H1 (cell line): ENCODE results near the gene ST8SIA5. TPM values are rescaled to one million over a fixed set of nuclear protein-coding genes. Genes with fewer than 3 reads are reported as not detected.

Source experiments
- CTCF ChIA-PET: fragments of 300-600 bp; sonication (Branson Sonifier 250); formaldehyde crosslinking; loops from one replicate; lab custom pipeline; 2021; ENCODE audit not compliant: partially characterized antibody; lab: Charles Lee
- POLR2A ChIA-PET: fragments of 300-600 bp; sonication (Branson Sonifier 250); formaldehyde crosslinking; loops from one replicate; lab custom pipeline; 2021; ENCODE audit warnings: inconsistent platforms; ENCODE audit not compliant: partially characterized antibody; lab: Charles Lee
- DNase-seq, 2 experiments: peaks; one replicate each; pipeline versions ENCODE4 v3.0.0 to v3.0.0-alpha.2; 2010 to 2022; ENCODE audit warnings: low spot score in 2 of 2, low read depth in 1 of 2, mixed read lengths in 1 of 2
- FAIRE-seq: peaks from 2 replicates; lab custom pipeline; 2011; peaks lifted over from hg19 to GRCh38; lab: Jason Lieb, UNC
- H2AFZ ChIP-seq: 2 replicates; pipeline ENCODE4 v1.8.1; 2012; ENCODE audit warnings: low read length, inconsistent platforms
- H2AK5ac ChIP-seq: 2 replicates; pipeline ENCODE4 v1.6.1; 2013; ENCODE audit warnings: low read depth, low read length
- H2BK120ac ChIP-seq: replicated peaks from 2 replicates; pipeline ENCODE3; 2013; ENCODE audit warnings: low read depth, low read length, inconsistent platforms
- H2BK12ac ChIP-seq: 2 replicates; pipeline ENCODE4 v1.6.1; 2013; ENCODE audit warnings: low read depth, low read length
- H2BK15ac ChIP-seq: 2 replicates; pipeline ENCODE4 v1.6.1; 2013; ENCODE audit warnings: low read length
- H2BK20ac ChIP-seq: 2 replicates; pipeline ENCODE4 v1.6.1; 2013; ENCODE audit warnings: low read length
- H2BK5ac ChIP-seq: 2 replicates; pipeline ENCODE4 v1.6.1; 2013; ENCODE audit warnings: low read depth, low read length
- H3K14ac ChIP-seq: 2 replicates; pipeline ENCODE4 v1.6.1; 2013; ENCODE audit warnings: inconsistent platforms; ENCODE audit not compliant: insufficient read length
- H3K18ac ChIP-seq: 2 replicates; pipeline ENCODE4 v1.6.1; 2013; ENCODE audit warnings: low read length; ENCODE audit errors: extremely low read depth
- H3K23ac ChIP-seq: 2 replicates; pipeline ENCODE4 v1.6.1; 2013; ENCODE audit warnings: inconsistent platforms; ENCODE audit not compliant: insufficient read length
- H3K23me2 ChIP-seq: 2 replicates; pipeline ENCODE4 v1.6.1; 2013; ENCODE audit warnings: low read depth, low read length
- H3K27ac ChIP-seq: 2 replicates; pipeline ENCODE4 v1.6.1; 2011; ENCODE audit warnings: low read depth, low read length, inconsistent platforms
- H3K27me3 ChIP-seq, 4 experiments: replicated peaks in 1 of 4; 1 replicate in 1 of 4; 2 replicates in 3 of 4; pipeline versions ENCODE4 v1.6.1 to v1.8.1; 2011 to 2013; ENCODE audit warnings: low read length in 3 of 4, mild to moderate bottlenecking in 3 of 4, inconsistent platforms in 2 of 4, mixed read lengths in 2 of 4, moderate library complexity in 1 of 4; ENCODE audit not compliant: control insufficient read depth in 3 of 4, insufficient read depth in 3 of 4; ENCODE audit errors: extremely low read depth in 1 of 4
- H3K36me3 ChIP-seq, 4 experiments: 2 replicates each; pipeline versions ENCODE4 v1.6.1 to v1.8.1; 2011 to 2013; ENCODE audit warnings: mild to moderate bottlenecking in 4 of 4, low read length in 3 of 4, moderate library complexity in 2 of 4, control low read depth in 1 of 4, inconsistent platforms in 1 of 4; ENCODE audit not compliant: insufficient read depth in 4 of 4, control insufficient read depth in 2 of 4
- H3K4ac ChIP-seq: replicated peaks from 2 replicates; pipeline ENCODE3; 2013; ENCODE audit warnings: low read length, low read depth, mixed read lengths, inconsistent platforms; ENCODE audit not compliant: insufficient read length
- H3K4me1 ChIP-seq, 4 experiments: replicated peaks in 1 of 4; 1 replicate in 1 of 4; 2 replicates in 3 of 4; pipeline versions ENCODE4 v1.6.1 to v1.8.1; 2011 to 2013; ENCODE audit warnings: low read length in 3 of 4, inconsistent platforms in 2 of 4, mixed read lengths in 1 of 4; ENCODE audit not compliant: insufficient read depth in 4 of 4, control insufficient read depth in 3 of 4
- H3K4me2 ChIP-seq, 2 experiments: 2 replicates each; pipeline versions ENCODE4 v1.6.1 to v1.8.1; 2011 to 2013; ENCODE audit warnings: low read depth in 2 of 2, low read length in 2 of 2, control low read depth in 1 of 2, inconsistent platforms in 1 of 2, mild to moderate bottlenecking in 1 of 2; ENCODE audit not compliant: insufficient read depth in 1 of 2
- H3K4me3 ChIP-seq, 4 experiments: fragments of 200-600, 300-600 bp in 1 of 4; sonication (generic), shearing (Covaris generic), sonication (Bioruptor Twin) in 1 of 4; 2 replicates each; pipeline versions ENCODE4 v1.5.1 to v1.8.1; 2011 to 2016; ENCODE audit warnings: low read length in 4 of 4, low read depth in 3 of 4, control low read depth in 2 of 4, inconsistent platforms in 2 of 4, mild to moderate bottlenecking in 2 of 4, mixed read lengths in 1 of 4, moderate library complexity in 1 of 4; ENCODE audit not compliant: insufficient read depth in 2 of 4; ENCODE audit errors: extremely low read depth in 1 of 4
- H3K56ac ChIP-seq: replicated peaks from 2 replicates; pipeline ENCODE3; 2013; ENCODE audit warnings: low read depth, mild to moderate bottlenecking, mixed read lengths, low read length, inconsistent platforms; ENCODE audit not compliant: insufficient read length
- H3K79me1 ChIP-seq: 2 replicates; pipeline ENCODE4 v1.6.1; 2013; ENCODE audit warnings: low read depth, low read length, control low read depth
- H3K79me2 ChIP-seq, 2 experiments: 2 replicates each; pipeline versions ENCODE4 v1.6.1 to v1.8.1; 2012 to 2013; ENCODE audit warnings: low read length in 2 of 2, mild to moderate bottlenecking in 2 of 2, inconsistent platforms in 1 of 2; ENCODE audit not compliant: insufficient read depth in 2 of 2, control insufficient read depth in 1 of 2
- H3K9ac ChIP-seq, 4 experiments: replicated peaks in 1 of 4; 1 replicate in 1 of 4; 2 replicates in 3 of 4; pipeline versions ENCODE4 v1.6.1 to v1.8.1; 2011 to 2013; ENCODE audit warnings: low read depth in 3 of 4, low read length in 3 of 4, control low read depth in 2 of 4, mild to moderate bottlenecking in 2 of 4, moderate library complexity in 2 of 4, inconsistent platforms in 1 of 4; ENCODE audit errors: extremely low read depth in 1 of 4
- H3K9me3 ChIP-seq, 2 experiments: 2 replicates each; pipeline versions ENCODE4 v1.6.1 to v1.8.1; 2012 to 2013; ENCODE audit warnings: mild to moderate bottlenecking in 2 of 2, moderate library complexity in 2 of 2, control low read depth in 1 of 2, inconsistent platforms in 1 of 2, low read depth in 1 of 2, low read length in 1 of 2, mixed read lengths in 1 of 2; ENCODE audit not compliant: insufficient read depth in 2 of 2
- H4K20me1 ChIP-seq, 2 experiments: replicated peaks in 1 of 2; 2 replicates each; pipeline versions ENCODE3 to v1.8.1; 2011 to 2013; ENCODE audit warnings: inconsistent platforms in 2 of 2, low read length in 2 of 2, mild to moderate bottlenecking in 1 of 2; ENCODE audit not compliant: insufficient read depth in 2 of 2, control insufficient read depth in 1 of 2
- H4K5ac ChIP-seq: 2 replicates; pipeline ENCODE4 v1.6.1; 2013; ENCODE audit warnings: low read length, low read depth, mixed read lengths, inconsistent platforms; ENCODE audit not compliant: insufficient read length
- H4K8ac ChIP-seq: 2 replicates; pipeline ENCODE4 v1.8.0; 2013; ENCODE audit warnings: mild to moderate bottlenecking, moderate library complexity, low read length, inconsistent platforms; ENCODE audit not compliant: insufficient read depth; ENCODE audit errors: extremely low read depth
- H4K91ac ChIP-seq: replicated peaks from 2 replicates; pipeline ENCODE3; 2013; ENCODE audit warnings: low read length, mixed read lengths, inconsistent platforms; ENCODE audit not compliant: insufficient read length
- CBX8 ChIP-seq: fragments of 300-800, 300-1000 bp; sonication (generic); IDR thresholded peaks from 2 replicates; pipeline ENCODE4 v1.7.1; 2016; ENCODE audit warnings: low read depth, low read length, borderline replicate concordance
- CHD1 ChIP-seq: IDR thresholded peaks from 2 replicates; pipeline ENCODE4 v1.6.1; 2012; ENCODE audit warnings: low read depth, low read length, improper control_type of control experiment
- CHD2 ChIP-seq: IDR thresholded peaks from 2 replicates; pipeline ENCODE4 v1.6.1; 2012; ENCODE audit warnings: low read length, improper control_type of control experiment
- CTBP2 ChIP-seq: IDR thresholded peaks from 2 replicates; pipeline ENCODE4 v1.7.0; 2011; ENCODE audit warnings: borderline replicate concordance, mild to moderate bottlenecking, moderate library complexity, mixed read lengths, low read length; ENCODE audit not compliant: insufficient read depth, insufficient read length
- EZH2 ChIP-seq: fragments of 200-600 bp; sonication (generic); IDR thresholded peaks from 2 replicates; pipeline ENCODE4 v1.7.1; 2012; ENCODE audit warnings: low read depth, mild to moderate bottlenecking, moderate library complexity, low read length, inconsistent platforms; ENCODE audit not compliant: severe bottlenecking
- FOSL1 ChIP-seq: IDR thresholded peaks from 2 replicates; pipeline ENCODE4 v1.6.1; 2011; ENCODE audit warnings: mild to moderate bottlenecking, low read depth, low read length, moderate library complexity; ENCODE audit not compliant: insufficient read depth
- KDM1A ChIP-seq: fragments of 200-600, 300-600 bp; sonication (generic); IDR thresholded peaks from 2 replicates; pipeline ENCODE4 v1.7.1; 2016; ENCODE audit warnings: mild to moderate bottlenecking, low read length, borderline replicate concordance
- POLR2AphosphoS5 ChIP-seq: IDR thresholded peaks from 2 replicates; pipeline ENCODE4 v1.6.1; 2011; ENCODE audit warnings: low read depth, low read length
- RNF2 ChIP-seq: fragments of 200-900, 300-1000 bp; sonication (generic); IDR thresholded peaks from 2 replicates; pipeline ENCODE4 v1.7.1; 2016; ENCODE audit warnings: borderline replicate concordance, low read depth, mild to moderate bottlenecking, antibody characterized with exemption, low read length; ENCODE audit not compliant: poor library complexity, severe bottlenecking; ENCODE audit errors: missing control alignments
- RXRA ChIP-seq: IDR thresholded peaks from 2 replicates; pipeline ENCODE4 v1.6.1; 2011; ENCODE audit warnings: low read depth, mild to moderate bottlenecking, low read length, moderate library complexity; ENCODE audit not compliant: insufficient read depth
- SP1 ChIP-seq: IDR thresholded peaks from 2 replicates; pipeline ENCODE4 v1.6.1; 2011; ENCODE audit warnings: low read depth, low read length
- TAF1 ChIP-seq: IDR thresholded peaks from 2 replicates; pipeline ENCODE4 v1.6.1; 2011; ENCODE audit warnings: mild to moderate bottlenecking, low read depth, low read length
- TAF7 ChIP-seq: optimal IDR thresholded peaks from 2 replicates; pipeline ENCODE3; 2011; ENCODE audit warnings: low read depth, mild to moderate bottlenecking, inconsistent platforms, low read length, moderate library complexity, borderline replicate concordance
- WGBS, 2 experiments: shearing (Covaris generic) in 1 of 2; methylation state at CpG; one replicate each; pipeline versions ENCODE4 v1.1.6 to v1.1.7; 2013 to 2015; ENCODE audit warnings: low lambda C conversion rate in 2 of 2, mixed read lengths in 2 of 2, inconsistent platforms in 1 of 2, low coverage in 1 of 2, missing lambda C conversion rate in 1 of 2; ENCODE audit not compliant: insufficient replicate concordance in 2 of 2, insufficient coverage in 1 of 2, insufficient read length in 1 of 2; ENCODE audit errors: extremely low coverage in 1 of 2, missing lambda C conversion rate in 1 of 2; 5-methylcytosine and 5-hydroxymethylcytosine counted together
- polyA plus RNA-seq, 7 experiments: library from polyadenylated mRNA; depleted of rRNA in 3 of 7; stranded (reverse) in 5 of 7; unstranded in 2 of 7; fragments of >200 nt in 5 of 7; fragments of 200-250 nt in 2 of 7; gene quantifications; 1 replicate in 5 of 7; 2 replicates in 1 of 7; 4 replicates in 1 of 7; pipeline versions ENCODE4 v1.2.1 to v1.2.3, GENCODE V29; 2011 to 2013; ENCODE audit warnings: missing spikeins in 2 of 7, mixed read lengths in 2 of 7
- total RNA-seq: library from RNA; stranded (reverse); fragmentation: NEBNext Ultra II Directional; extraction: Animal tissue kit (Norgen Biotek cat#: 25700); gene quantifications from 2 replicates; pipeline ENCODE4 v1.2.1, GENCODE V29; 2021
- TF ChIP-seq, protein P1 (sequence below): IDR thresholded peaks from 2 replicates; pipeline ENCODE4 v1.6.1; 2012; ENCODE audit warnings: inconsistent platforms

Gene ST8SIA5
- total and polyA plus RNA-seq, 2 of the 8 experiments (the other 6 are each of a cell fraction or from before 2014, with no cell fraction given): 2.4 to 6.3 TPM

DNA sequence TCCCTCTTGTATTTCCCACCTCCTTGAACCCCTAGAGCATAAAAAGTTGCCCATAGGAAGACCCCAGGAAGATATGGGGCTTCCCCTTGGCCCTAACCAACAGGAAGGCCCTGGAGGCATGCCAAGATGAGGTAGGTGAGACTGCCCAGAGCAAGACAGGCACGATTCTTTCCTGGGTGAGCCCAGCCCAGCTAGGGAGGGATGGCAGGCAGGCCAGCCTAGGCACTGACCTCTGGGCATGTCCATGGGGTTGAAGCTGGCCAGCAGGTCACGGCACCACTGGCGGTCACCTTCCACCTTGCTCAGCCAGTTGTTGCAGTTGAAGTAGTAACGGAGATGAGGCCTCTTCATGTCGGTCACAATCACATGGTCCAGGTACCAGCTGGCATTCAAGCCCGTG lies 117.5 kb downstream of the ST8SIA5 start:
- H3K79me1 ChIP-seq: no peaks in the 10 kb centered on the region
- TF ChIP-seq FOSL1 (no peak), CHD1 (no peak), RXRA (no peak), POLR2AphosphoS5 (no peak), SP1 (no peak), RNF2 (no peak), EZH2 (no peak), CTBP2 (no peak), KDM1A (no peak), TAF1 (no peak), CBX8 (no peak), CHD2 (no peak), TAF7 (no peak)
- TF ChIP-seq, protein P1, sequence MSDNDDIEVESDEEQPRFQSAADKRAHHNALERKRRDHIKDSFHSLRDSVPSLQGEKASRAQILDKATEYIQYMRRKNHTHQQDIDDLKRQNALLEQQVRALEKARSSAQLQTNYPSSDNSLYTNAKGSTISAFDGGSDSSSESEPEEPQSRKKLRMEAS: no peak

More for the DNA sequence above, 117.5 kb downstream of the ST8SIA5 start:
- H2BK12ac ChIP-seq: no peak overlapping the region
- no peak overlapping the region for H3K4me3 ChIP-seq
- H3K4ac ChIP-seq: no peak overlapping the region
- no peak overlapping the region for H4K91ac ChIP-seq
- H4K20me1 ChIP-seq: no peaks in the 10 kb centered on the region
- FAIRE-seq: no peak
- H3K23me2 ChIP-seq: no peaks in the 10 kb centered on the region
- ChIA-PET POLR2A (no interaction called here), CTCF (interaction anchor here (1.0 to 1.9 kb wide), 5 partner anchors 11 to 23 kb away, joined by 3 to 7 read pairs (median 4); no protein-coding TSS in a partner anchor)
- no peak overlapping the region for H3K14ac ChIP-seq
- H2BK15ac ChIP-seq: no peak overlapping the region
- H3K9me3 ChIP-seq: no peaks in the 10 kb centered on the region
- no peak overlapping the region for H4K5ac ChIP-seq
- H3K27me3 ChIP-seq: no peaks in the 10 kb centered on the region
- DNase-seq: no peak
- no peaks in the 10 kb centered on the region for H3K36me3 ChIP-seq
- H3K56ac ChIP-seq: no peak overlapping the region
- H2BK20ac ChIP-seq: no peak overlapping the region
- H4K8ac ChIP-seq: no peak overlapping the region
- WGBS, 2 experiments: 91% methylated on average over 6 of the region's 6 CpGs; no CpG with 5 or more reads in 1 of the 2 experiments
- H3K27ac ChIP-seq: no peak overlapping the region
- H2AK5ac ChIP-seq: no peak overlapping the region; the same call in 1 of the 2 replicates
- H3K79me2 ChIP-seq: no peaks in the 10 kb centered on the region
- H3K4me1 ChIP-seq: no peaks in the 10 kb centered on the region
- H2BK5ac ChIP-seq: no peak overlapping the region
- no peak overlapping the region for H3K9ac ChIP-seq
- no peak overlapping the region for H3K18ac ChIP-seq
- H2AFZ ChIP-seq: no peak overlapping the region
- H3K4me2 ChIP-seq: no peak overlapping the region
- no peak overlapping the region for H2BK120ac ChIP-seq
- no peak overlapping the region for H3K23ac ChIP-seq
